B cell (primary cell): ENCODE measurements around the gene SLC39A7. TPM values are rescaled to one million over a fixed set of nuclear protein-coding genes. Genes with fewer than 3 reads are reported as not detected.

ENCODE experiments used
- ATAC-seq: fragments of 200-7000 bp; cut with Tn5 transposase; one replicate; pipeline ENCODE4 v1.10.0; 2021; ENCODE audit warnings: low read depth, mild to moderate bottlenecking, moderate number of reproducible peaks, moderate library complexity
- CTCF ChIA-PET: fragments of 350-600 bp; sonication (Branson Sonifier 250); formaldehyde crosslinking; loops from one replicate; lab custom pipeline; 2021; ENCODE audit warnings: antibody characterized with exemption, inconsistent platforms; lab: Charles Lee
- POLR2A ChIA-PET: fragments of 350-600 bp; sonication (Branson Sonifier 250); formaldehyde crosslinking; loops from one replicate; lab custom pipeline; 2021; ENCODE audit warnings: antibody characterized with exemption; lab: Charles Lee
- DNase-seq: peaks from one replicate; pipeline ENCODE4 v3.0.0; 2013
- H2AFZ ChIP-seq: 2 replicates; pipeline ENCODE4 v1.6.1; 2012; ENCODE audit warnings: mild to moderate bottlenecking, low read depth, low read length; ENCODE audit not compliant: insufficient read depth, poor library complexity, severe bottlenecking
- H3K27ac ChIP-seq, 2 donors: 1 replicate in 1 of 2; 2 replicates in 1 of 2; pipeline ENCODE4 v1.5.1; 2012 to 2013; ENCODE audit warnings: low read length in 2 of 2, mild to moderate bottlenecking in 2 of 2, moderate library complexity in 1 of 2
- H3K27me3 ChIP-seq, 4 experiments: fragments of 200-600 bp in 1 of 4; sonication (generic) in 1 of 4; replicated peaks in 1 of 4; 1 replicate in 2 of 4; 2 replicates in 2 of 4; pipeline versions ENCODE4 v1.6.1 to v1.7.0; 2013 to 2016; ENCODE audit warnings: low read length in 3 of 4, mild to moderate bottlenecking in 2 of 4, mixed read lengths in 1 of 4, moderate library complexity in 1 of 4; ENCODE audit not compliant: insufficient read depth in 4 of 4, control insufficient read depth in 3 of 4; ENCODE audit errors: control extremely low read depth in 1 of 4
- H3K36me3 ChIP-seq, 2 experiments: replicated peaks in 1 of 2; 1 replicate in 1 of 2; 2 replicates in 1 of 2; pipeline versions ENCODE4 v1.6.1 to v1.7.1; 2013; ENCODE audit warnings: low read length in 1 of 2; ENCODE audit not compliant: insufficient read depth in 2 of 2, control insufficient read depth in 1 of 2; ENCODE audit errors: control extremely low read depth in 1 of 2, extremely low read depth in 1 of 2
- H3K4me1 ChIP-seq, 2 donors: fragments of 200-600 bp in 1 of 2; sonication (generic) in 1 of 2; 1 replicate in 1 of 2; 2 replicates in 1 of 2; pipeline versions ENCODE4 v1.5.1 to v1.6.1; 2013 to 2017; ENCODE audit warnings: low read length in 2 of 2; ENCODE audit not compliant: control insufficient read depth in 2 of 2, insufficient read depth in 2 of 2
- H3K4me2 ChIP-seq: replicated peaks from 2 replicates; pipeline ENCODE3; 2012; ENCODE audit warnings: mild to moderate bottlenecking, low read depth, low read length; ENCODE audit not compliant: poor library complexity, severe bottlenecking
- H3K4me3 ChIP-seq, 5 experiments: fragments of 200-600 bp in 1 of 5; sonication (generic) in 1 of 5; 1 replicate in 3 of 5; 2 replicates in 2 of 5; pipeline versions ENCODE4 v1.5.1 to v1.7.0; 2011 to 2016; ENCODE audit warnings: low read length in 4 of 5, mild to moderate bottlenecking in 4 of 5, low read depth in 2 of 5, control low read depth in 1 of 5, moderate library complexity in 1 of 5; ENCODE audit not compliant: insufficient read depth in 1 of 5; ENCODE audit errors: control extremely low read depth in 1 of 5, extremely low read depth in 1 of 5
- H3K79me2 ChIP-seq: fragments of 200-600 bp; sonication (generic); one replicate; pipeline ENCODE4 v1.6.0; 2016; ENCODE audit warnings: low read length; ENCODE audit not compliant: control insufficient read depth, insufficient read depth
- H3K9ac ChIP-seq: fragments of 200-600 bp; sonication (generic); 2 replicates; pipeline ENCODE4 v1.6.1; 2017; ENCODE audit warnings: mild to moderate bottlenecking, low read length, moderate library complexity
- H3K9me3 ChIP-seq, 3 donors: one replicate each; pipeline versions ENCODE4 v1.6.1 to v1.7.1; 2013; ENCODE audit warnings: low read length in 2 of 3; ENCODE audit not compliant: control insufficient read depth in 2 of 3, insufficient read depth in 1 of 3; ENCODE audit errors: control extremely low read depth in 1 of 3
- H4K20me1 ChIP-seq: 2 replicates; pipeline ENCODE4 v1.6.0; 2012; ENCODE audit warnings: mild to moderate bottlenecking, low read length; ENCODE audit not compliant: insufficient read depth, control insufficient read depth, poor library complexity, severe bottlenecking
- H3K27ac Mint-ChIP-seq: one replicate; pipeline ENCODE4 v1.8.0; 2021; ENCODE audit warnings: mixed read lengths
- H3K27me3 Mint-ChIP-seq: one replicate; pipeline ENCODE4 v1.8.0; 2021; ENCODE audit warnings: mixed read lengths
- H3K4me1 Mint-ChIP-seq: one replicate; pipeline ENCODE4 v1.8.0; 2021; ENCODE audit warnings: mixed read lengths
- H3K4me3 Mint-ChIP-seq: one replicate; pipeline ENCODE4 v1.8.0; 2021; ENCODE audit warnings: mixed read lengths
- H3K9me3 Mint-ChIP-seq: one replicate; pipeline ENCODE4 v1.8.0; 2022; ENCODE audit warnings: mixed read lengths; ENCODE audit not compliant: insufficient read depth
- CTCF ChIP-seq: fragments of 200-600 bp; IDR thresholded peaks from one replicate; pipeline ENCODE4 v1.8.0; 2022; ENCODE audit warnings: antibody characterized with exemption, mild to moderate bottlenecking
- EZH2 ChIP-seq: IDR thresholded peaks from 2 replicates; pipeline ENCODE4 v1.6.1; 2012; ENCODE audit warnings: borderline replicate concordance, low read depth, mild to moderate bottlenecking, moderate library complexity, low read length; ENCODE audit not compliant: insufficient read depth, poor library complexity, severe bottlenecking
- WGBS: methylation state at CpG from one replicate; pipeline ENCODE4 v1.1.5; 2013; ENCODE audit warnings: missing lambda C conversion rate; ENCODE audit not compliant: insufficient coverage; 5-methylcytosine and 5-hydroxymethylcytosine counted together
- intact Hi-C: fragments of 100-400 bp; cut with micrococcal nuclease; formaldehyde crosslinking; loops from one replicate; pipeline ENCODE4 v1.10.0; 2022
- polyA plus RNA-seq: library from polyadenylated mRNA; depleted of rRNA; stranded (reverse); fragments of >200 nt; gene quantifications from 2 replicates; pipeline ENCODE4 v1.2.3, GENCODE V29; 2012
- total RNA-seq, 2 donors: library from RNA; stranded (reverse); fragments of 120-200 nt in 1 of 2; gene quantifications; 1 replicate in 1 of 2; 2 replicates in 1 of 2; pipeline versions ENCODE4 v1.2.3 to v1.2.4, GENCODE V29; 2013 to 2022

The SLC39A7 gene
- total and polyA plus RNA-seq, 2 donors (not counting 1 experiment from before 2014, with no cell fraction given): 18.7 to 29.6 TPM

GRCh38 chr6:33170176-33171015, 30.3 kb upstream of the SLC39A7 start:
- Histone ChIP-seq H3K4me3 (no peak overlapping the region), H3K4me1 (peaks cover 0 to 10% of the 10 kb centered on the region in 2 donors), H3K79me2 (no peaks in the 10 kb centered on the region), H3K27me3 (peaks cover 0 to 17% (median 5%) of the 10 kb centered on the region in 4 experiments), H3K36me3 (no peaks in the 10 kb centered on the region), H3K9ac (no peak overlapping the region), H3K27ac (no peak overlapping the region), H3K9me3 (no peaks in the 10 kb centered on the region), H2AFZ (no peak overlapping the region), H4K20me1 (no peaks in the 10 kb centered on the region), H3K4me2 (no peak overlapping the region)
- POLR2A ChIA-PET: interaction anchor here (0.7 kb wide), 1 partner anchor 175 kb away, joined by 4 read pairs; no protein-coding TSS in a partner anchor
- CTCF ChIA-PET: interaction anchor here (0.7 to 1.2 kb wide), 2 partner anchors 27 to 78 kb away, joined by 3 to 4 read pairs; no protein-coding TSS in a partner anchor
- Mint-ChIP-seq H3K9me3 (no peaks in the 10 kb centered on the region), H3K4me3 (no peak overlapping the region), H3K4me1 (peaks cover 9% of the 10 kb centered on the region), H3K27me3 (peaks cover 24% of the 10 kb centered on the region), H3K27ac (no peak overlapping the region)
- WGBS: 46% methylated on average over 7 of the region's 9 CpGs
- TF ChIP-seq EZH2: no peak
- no peak for TF ChIP-seq CTCF
- intact Hi-C loops: no loop called here
- peak; percentile 68 for ATAC-seq
- no peak for DNase-seq
